Activated T-helper 1 cell treated with Interleukin-2 at 50 U/mL for 16 hours (primary cell): ENCODE measurements around the gene UBE2J1.

Source experiments
- DNase-seq: peaks from one replicate; pipeline ENCODE4 v3.0.0-alpha.2; 2020; ENCODE audit warnings: low read depth

Gene UBE2J1

DNA sequence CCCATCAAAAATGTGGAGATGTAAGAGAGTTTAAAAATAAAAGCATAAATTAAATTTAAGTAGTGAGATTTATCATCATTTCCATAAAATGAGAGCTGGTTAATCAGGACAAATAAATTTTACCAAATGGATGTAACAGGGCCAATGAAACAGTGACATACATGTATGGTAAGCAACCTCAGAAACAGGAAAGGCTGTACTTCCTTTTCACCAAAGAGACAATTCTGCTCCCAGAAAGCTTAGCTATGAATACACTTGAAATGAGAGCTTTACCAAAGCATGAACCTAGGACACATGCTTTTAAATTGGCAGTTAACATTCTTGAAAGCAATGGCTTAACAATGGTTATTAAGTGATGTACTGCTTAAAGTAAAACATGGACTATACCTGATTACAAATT lies 12.1 kb upstream of the UBE2J1 start:
- no peak for DNase-seq

DNA sequence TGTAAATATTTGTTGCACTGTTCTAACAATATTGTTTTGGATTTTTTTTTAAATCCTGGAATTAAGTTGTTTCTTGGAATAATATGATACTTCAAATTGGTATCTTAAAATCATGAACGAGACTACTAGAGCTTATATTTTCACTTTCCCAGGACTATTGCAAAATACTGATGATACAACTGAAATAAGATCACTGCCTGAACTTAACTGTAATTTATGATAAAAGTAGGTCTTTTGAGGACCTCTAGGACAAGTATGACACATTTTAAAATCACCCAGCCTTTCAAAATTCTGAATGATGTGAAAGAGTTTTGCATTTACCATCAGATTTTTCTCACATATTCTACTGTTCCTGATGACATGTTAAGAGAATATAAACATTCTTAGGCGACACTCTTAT lies 8.6 kb upstream of the UBE2J1 start:
- DNase-seq, result no peak

DNA sequence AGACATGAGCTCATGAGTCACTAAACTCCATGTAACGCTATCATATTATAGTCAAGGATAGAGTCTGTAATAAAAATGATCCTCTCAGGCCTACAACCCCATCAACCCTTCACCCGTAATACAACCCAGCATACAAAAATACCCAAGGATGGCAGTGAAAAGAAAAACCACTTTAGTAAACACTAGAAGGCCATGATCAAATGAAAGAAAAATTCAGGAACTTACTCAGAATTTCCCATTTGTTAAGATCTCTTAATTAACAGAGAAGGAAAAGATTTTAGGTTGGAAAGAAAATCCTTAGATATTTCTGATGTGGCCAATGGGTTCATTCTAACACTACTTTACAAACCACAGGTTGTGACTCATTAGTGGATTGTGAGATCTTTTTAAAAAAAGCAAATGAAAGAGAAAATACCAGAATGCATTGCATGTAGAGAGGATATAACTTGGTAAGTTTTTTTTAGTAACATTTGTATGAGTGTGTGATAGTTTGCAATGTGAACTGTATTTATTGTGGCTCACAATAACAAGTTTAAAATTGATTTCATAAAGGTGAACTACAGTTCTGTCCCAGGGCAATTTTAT lies 8.0 kb upstream of the UBE2J1 start:
- no peak for DNase-seq

GRCh38 chr6:89359561-89359960 lies 7.0 kb upstream of the UBE2J1 start:
- DNase-seq, result no peak

GRCh38 chr6:89357390-89357789 lies 4.9 kb upstream of the UBE2J1 start:
- no peak for DNase-seq

DNA sequence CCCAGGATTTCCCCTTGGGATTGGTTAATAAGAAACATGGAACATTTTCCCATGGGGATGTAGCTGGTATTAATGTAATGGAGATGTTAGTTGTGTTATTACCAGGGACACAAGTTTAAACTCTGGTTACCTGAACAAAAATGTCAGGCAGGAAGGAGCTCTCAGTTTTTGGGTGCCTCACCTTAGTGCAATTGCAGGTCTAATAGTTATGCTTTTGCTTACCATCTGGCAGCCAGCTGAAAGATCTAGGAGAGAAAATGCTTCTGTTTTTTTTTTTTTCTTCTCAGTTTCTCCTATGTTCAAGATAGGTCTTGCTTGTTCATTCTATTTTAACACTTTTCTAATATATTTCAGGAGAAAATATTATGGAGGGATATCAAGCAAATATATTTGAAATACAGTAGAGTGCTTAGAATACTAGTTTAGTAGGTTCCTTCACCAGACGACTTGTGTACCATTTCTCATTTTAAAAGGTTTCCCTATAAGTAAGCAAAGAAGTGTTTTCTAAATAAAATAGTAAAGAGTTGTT lies 4.2 kb upstream of the UBE2J1 start:
- DNase-seq, result no peak

GRCh38 chr6:89355511-89356194 lies 3.1 kb upstream of the UBE2J1 start:
- DNase-seq, result no peak

DNA sequence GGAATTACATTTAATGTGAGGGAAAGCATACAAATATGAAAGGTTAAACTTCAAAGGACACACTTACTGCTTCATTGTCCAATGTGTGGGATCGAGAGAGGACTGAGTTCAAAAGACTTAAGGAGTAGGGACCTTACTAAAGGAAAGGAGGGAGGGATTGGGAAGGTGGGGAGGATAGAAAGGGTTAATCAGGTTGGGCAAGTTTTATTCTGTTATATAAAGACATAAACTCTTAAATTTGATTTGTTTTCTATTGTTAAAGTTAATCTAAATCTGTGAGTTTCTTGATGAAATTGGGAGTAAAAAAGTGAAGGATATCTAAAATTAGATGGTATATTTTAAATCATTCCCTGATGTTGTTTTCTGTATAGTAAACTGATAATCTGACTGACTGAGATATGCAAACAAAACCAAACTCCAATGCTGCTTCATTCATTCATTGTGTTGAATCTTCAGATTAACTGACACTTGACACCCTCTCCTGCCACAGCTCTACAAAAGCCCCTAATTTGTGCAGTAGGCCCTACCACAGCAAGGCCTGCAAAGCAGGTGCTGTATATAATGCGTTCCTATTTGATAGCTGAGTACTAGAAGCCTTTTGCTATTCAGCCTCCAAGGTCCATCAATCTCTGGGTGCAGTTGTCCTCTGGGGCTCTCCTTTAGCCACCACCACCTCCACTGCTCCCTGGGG lies 1.3 kb upstream of the UBE2J1 start:
- no peak for DNase-seq

DNA sequence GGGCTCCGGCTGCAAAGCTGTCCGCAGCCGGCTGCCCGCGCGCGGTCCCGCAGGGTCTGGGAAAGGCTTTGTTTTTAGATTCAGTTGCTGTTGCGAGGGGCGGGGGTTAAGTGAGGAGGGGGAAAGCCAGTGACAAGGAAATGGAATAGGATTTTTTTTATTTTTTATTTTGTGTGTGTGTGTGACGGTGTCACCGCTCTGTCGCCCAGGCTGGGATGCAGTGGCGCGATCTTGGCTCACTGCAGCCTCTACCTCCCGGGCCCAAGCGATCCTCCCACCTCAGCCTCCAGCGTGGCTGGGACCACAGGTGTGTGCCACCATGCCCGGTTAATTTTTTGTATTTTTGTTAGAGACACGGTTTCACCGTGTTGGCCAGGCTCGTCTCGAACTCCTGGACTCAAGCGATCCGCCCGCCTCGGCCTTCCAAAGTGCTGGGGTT lies 615 bp upstream of the UBE2J1 start:
- DNase-seq, result no peak

DNA sequence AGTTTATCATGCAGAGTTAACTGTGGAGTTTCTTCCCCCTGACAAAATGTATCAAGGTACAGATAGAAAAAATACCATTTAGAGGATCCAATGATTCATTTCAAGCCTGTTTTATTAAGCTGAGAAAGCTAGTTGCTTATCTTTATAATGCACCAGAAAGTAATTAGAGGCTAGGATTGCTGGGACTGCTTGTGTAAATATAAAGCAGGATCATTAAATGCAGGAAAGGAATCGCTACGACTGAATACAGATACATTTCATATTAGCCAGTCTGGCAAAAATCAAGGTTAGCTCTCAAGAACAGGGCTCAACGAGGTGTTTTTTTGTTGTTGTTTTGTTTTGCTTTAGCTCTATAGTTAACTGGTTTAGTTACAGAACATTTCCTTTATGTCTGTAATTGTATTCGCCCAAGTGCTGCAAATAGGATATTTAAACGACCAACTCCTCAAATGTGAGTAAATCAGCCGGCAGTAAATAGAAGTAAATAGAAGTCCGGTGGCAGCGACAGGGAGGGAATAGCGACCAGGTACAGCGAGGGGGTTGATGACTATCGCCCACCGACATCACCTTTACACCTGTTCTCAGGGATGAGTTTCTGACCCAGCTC lies 748 bp downstream of the UBE2J1 start:
- no peak for DNase-seq

GRCh38 chr6:89350281-89350966 lies 2.1 kb downstream of the UBE2J1 start:
- no peak for DNase-seq

DNA sequence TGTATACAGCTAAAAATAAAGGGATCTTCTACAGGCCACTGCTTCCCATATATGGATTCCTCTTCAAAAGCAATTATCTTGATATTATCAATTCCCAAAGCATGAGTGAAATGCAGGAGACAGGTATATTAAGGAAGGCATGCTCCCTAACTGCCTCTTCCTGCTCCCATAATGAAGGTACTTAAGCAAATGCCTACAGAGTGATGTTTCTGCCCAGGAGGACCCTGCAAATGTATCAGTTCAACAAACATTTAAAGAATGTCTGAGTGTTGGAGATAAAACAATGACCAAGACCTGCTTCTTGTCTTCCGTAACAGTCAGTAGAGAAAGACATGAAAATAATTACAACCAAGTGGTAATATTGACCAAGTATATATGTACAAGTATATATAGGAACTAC lies 4.2 kb downstream of the UBE2J1 start:
- DNase-seq, result no peak

DNA sequence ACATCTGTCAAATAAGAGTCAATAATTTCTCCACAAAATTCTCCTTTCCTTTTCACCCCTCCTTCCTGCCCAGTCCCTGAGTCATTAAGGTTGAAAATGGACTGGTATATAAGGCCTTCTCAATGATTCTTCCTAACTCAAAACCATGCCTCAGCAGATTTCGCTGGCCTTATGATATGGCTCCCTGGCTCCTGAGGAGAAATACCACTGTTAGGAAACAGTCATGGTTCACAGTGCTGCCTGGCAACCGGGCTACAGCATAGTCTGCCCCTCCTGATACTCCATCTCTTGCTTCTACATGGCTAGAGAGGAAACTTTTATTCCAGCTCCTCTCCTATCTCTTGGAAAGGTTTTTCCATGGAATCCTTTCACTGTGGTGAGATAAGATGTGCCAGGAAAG lies 4.7 kb downstream of the UBE2J1 start:
- no peak for DNase-seq

- DNase-seq, result no peak
Measured at GRCh38 chr6:89346433-89346832, 6.1 kb downstream of the UBE2J1 start.

DNA sequence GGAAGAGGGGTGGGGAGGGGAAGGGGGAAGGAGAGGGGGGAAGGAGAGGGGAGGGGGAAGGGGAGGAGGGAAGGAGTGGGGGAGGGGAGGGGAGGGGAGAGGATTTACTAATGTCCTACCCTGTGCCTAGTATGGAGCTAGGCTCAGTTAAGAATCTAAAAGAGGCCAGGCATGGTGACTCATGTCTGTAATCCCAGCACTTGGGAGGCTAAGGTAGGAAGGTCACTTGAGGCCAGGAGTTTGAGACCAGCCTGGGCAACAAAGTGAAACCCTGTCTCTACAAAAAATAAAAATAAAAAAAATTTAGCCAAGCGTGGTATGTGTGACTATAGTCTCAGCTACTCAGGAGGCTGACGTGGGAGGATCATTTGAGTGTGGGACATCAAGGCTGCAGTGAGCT lies 13.0 kb downstream of the UBE2J1 start:
- no peak for DNase-seq

- DNase-seq, result no peak
Measured at GRCh38 chr6:89335164-89335563, 17.4 kb downstream of the UBE2J1 start.

DNA sequence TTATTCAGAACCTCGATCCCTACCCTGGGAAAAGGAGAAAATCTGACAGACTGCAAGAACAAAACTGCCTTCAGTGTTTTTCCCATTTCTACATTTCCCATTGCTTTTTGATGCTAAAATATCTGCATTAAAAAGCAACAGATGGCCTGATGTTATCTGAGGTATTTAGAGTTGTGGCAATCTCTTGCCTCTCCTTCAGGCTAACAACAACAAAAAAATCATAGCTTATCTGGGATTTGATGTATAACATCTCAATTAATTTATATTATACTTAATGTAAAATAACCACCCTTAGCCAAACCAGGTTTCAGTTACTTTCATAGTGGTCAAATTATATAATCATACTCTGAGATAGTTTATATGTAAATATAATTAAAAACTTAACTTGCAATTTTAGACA lies 21.6 kb downstream of the UBE2J1 start:
- DNase-seq, result no peak

- no peak for DNase-seq
Measured at GRCh38 chr6:89328976-89329375, 23.5 kb downstream of the UBE2J1 start.

- DNase-seq, result no peak
Measured at GRCh38 chr6:89324304-89324703, 28.2 kb downstream of the UBE2J1 start.

GRCh38 chr6:89323511-89323971 lies 29.0 kb downstream of the UBE2J1 start:
- no peak for DNase-seq

DNA sequence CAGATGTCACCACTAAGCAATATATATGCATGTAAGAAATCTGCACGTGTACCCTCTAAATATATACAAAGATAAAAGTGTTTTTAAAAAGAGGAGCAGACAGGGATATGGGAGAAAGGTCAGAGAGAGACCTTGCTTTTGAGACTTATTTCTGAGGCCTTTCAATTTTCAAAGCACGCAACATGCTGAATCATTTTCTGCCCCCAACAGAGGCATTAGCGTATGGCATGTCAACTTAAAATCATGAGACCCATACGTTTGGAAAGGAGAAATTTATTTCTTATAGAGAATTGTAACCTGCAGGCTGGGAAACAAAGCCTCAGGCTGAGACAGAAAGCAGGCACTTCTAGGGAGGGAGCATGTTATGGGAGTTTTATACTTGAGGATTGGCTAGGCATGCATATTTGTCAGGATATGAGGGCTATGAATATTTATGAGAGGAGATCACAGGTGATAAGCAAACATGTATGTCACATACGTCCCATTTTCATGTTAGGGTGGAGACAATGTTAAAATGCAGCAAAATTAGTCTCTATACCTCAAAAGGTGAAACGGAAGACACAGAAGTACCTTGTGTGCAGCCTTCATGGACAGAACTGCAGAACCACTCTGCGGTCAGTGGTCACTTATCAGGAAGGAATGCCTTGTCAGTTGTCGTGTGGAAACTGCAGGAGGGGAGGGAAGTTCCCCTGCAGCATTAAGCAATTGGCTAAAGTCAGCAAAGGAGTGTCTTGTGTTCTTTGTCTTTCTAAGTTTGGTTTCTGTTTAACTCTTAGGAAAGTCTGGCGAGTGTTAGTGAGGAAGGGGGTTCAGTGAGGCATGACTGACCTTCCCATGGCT lies 31.2 kb downstream of the UBE2J1 start:
- DNase-seq, result no peak
